Dermis microvascular lymphatic vessel endothelial cell (primary cell): Measurements from ENCODE around the gene KCNMB1. TPM values are rescaled to one million over a fixed set of nuclear protein-coding genes. Genes with fewer than 3 reads are reported as not detected.

Source experiments
- DNase-seq, 2 donors: peaks; one replicate each; pipeline versions ENCODE4 v3.0.0 to v3.0.0-alpha.2; 2010; ENCODE audit warnings: low read depth in 2 of 2
- total RNA-seq: library from RNA; depleted of rRNA; stranded (reverse); fragments of >200 nt; gene quantifications from 2 replicates; pipeline ENCODE4 v1.2.1, GENCODE V29; 2014

The KCNMB1 gene
- total RNA-seq, 1 donor from 2014 or later = under 0.01 TPM

DNA sequence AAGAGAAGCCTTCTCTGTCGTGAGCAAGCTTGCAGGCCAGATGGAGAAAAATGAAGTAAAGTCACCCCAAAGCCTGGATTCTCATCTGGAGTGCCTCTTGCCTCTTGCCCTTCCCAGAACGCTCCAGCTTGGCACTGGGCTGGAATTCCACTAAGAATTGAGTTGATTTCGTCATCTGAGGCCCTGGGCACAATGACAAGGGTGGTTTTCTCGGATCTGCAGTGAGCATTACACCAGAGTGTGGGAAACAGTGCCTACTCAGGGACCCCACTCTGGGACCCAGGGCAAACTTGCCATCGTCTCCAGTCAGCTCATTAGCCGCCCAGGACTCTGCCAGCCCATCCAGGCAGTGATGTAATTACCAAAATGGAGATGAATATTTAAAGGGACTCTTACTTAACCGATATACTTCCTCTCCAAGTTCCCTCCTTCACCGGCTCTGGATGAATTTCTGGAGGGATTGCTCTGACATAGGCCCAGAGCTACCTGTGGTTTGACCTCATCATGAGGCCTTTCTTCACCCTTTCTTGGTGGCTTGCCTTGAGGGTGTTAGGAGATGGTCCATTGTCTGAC, 46.9 kb downstream of the KCNMB1 start:
- DNase-seq = no peak

DNA sequence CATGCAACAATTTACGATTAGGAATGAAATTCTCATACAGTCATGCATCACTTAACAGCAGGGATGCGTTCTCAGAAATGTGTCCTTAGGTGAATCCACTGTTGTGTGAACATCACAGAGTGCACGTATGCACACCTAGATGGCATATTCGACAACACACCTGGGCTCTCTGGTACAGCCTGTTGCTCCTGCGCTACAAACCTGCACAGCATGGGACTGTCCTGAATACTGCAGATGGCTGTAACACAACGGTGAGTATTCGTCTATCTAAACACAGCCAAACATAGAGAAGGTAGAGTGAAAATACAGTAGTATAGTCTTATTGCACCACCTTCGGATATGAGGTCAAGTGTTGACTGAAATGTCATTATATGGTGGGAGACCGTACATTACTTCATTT, 47.6 kb downstream of the KCNMB1 start:
- no peak for DNase-seq

DNA sequence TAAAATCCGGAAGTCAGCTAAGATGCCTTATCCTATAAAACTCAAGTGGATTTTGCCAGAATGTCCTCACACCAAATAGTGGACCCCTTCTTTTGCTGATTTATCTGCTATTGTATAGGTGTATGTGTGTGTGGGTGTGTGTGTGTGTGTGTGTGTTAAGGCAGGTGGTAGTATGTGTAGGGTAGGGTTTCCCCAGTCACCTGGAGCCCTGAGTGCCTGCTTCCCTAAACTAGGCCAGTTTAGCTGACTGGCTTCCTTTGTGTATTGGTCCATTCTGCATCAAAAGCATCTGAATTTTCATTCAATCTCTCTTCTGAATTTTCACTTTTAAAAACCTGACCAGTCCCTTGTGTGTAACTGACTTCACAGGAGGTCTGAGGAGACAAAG, 49.4 kb downstream of the KCNMB1 start:
- no peak for DNase-seq

DNA sequence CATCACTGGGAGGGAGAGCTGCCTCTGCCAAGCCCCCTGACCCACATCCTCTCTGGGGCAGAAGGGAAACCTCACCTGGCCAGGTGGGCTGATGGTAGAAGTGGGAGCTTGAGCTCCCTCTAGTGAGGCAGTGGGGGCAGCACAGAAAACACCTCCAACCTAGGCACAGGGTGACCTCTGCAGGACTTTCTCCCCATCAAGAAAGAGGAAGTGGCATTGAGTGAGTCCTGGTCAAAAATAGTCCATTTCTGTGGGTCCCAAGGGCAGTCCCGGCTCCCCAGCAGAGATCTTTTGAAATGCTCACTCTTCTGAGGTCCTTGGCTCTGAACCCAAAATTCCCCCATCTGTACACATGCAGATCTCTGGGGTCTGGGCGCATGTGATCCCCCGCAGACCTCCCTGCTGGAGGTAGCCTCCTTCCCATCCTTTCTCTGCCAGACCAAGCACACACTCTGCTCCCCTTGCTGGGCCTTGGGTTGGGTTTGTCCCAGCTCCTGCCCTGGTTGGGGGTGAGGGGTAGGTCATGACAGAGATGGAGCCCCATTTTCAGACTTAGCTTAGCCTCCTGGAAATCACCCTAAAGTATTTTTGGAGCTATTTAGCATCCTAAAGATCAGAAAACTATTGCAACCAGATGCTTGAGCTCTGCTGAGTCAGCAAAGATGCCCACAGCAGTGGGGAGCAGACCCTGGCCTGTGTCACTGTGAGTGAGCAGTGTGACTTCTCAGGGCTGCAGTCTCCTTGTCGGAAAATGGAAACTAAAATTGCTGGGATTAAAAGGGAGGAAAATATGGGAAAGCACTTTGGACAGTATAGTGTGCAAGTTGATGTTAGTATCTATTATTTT, 50.0 kb downstream of the KCNMB1 start:
- DNase-seq = no peak

DNA sequence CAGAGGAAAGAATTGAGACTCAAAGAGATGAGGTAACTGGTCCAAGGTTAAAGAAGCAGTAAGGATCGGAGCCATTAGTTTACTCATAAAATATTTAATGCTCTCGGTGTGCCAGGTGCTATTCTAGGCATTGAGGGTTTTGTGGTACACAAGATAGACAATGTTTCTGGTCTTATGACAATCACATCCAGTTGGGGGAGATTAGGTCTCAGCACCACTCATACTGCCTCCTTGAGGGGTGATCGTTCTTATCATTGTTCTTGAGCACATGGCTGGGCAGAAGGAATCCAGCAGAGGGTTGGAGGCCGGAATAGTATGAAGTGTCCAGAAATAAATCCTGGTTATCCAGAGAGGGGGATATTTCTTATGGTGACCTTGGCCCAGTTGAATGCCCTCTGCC, 50.9 kb downstream of the KCNMB1 start:
- DNase-seq = no peak

DNA sequence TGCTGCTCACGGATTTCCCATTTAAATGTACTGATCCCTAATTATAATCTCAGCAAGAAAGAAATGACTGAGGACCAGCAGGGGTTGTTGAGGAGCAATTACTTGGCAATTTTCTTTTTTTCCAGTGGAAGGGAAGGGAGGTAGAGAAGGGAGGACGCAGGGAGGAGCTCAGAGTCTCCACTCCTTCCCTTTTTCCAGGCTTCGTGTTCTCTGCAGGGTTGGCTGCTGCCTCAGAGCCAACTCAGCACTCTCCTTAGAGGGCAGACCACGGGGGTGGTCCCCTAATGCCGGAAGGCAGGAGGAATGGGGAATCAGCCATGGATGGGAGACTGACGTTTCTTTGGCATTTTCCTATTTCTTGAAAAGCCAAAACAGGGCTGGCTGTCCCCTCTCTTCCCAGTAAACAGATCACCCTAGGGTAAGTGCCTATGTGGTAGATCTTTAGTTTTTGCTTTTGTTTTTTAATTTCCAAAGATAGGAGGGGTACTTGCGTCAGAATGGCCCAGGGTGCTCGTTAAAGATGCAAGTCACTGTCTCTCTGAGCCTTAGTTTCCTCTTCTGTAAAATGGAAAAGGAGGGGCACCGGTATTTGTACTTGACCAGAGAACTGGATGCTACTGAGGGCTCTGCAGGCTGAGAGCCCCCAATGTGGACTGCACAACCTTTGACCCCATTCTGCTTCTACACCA, 52.0 kb downstream of the KCNMB1 start:
- no peak for DNase-seq

DNA sequence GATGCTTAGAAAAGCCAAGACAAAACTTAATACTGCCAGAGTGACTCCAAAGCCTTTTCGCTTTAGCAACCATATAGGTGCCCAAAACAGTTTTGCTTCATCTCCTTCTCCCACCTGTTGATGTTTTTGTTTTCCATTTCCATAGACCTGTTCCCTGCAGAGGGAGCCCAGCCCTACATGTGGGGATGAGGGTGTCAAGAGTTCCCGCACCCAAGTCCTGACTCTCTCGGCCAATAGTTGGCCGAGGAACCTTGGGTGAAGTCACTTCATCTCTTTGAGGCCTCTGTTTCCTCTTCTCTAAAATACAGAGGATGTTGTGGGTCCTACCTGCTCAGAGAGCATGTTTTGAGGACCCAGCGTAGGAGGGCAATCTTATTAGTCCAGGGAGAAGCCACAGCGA, 53.1 kb downstream of the KCNMB1 start:
- DNase-seq = no peak

DNA sequence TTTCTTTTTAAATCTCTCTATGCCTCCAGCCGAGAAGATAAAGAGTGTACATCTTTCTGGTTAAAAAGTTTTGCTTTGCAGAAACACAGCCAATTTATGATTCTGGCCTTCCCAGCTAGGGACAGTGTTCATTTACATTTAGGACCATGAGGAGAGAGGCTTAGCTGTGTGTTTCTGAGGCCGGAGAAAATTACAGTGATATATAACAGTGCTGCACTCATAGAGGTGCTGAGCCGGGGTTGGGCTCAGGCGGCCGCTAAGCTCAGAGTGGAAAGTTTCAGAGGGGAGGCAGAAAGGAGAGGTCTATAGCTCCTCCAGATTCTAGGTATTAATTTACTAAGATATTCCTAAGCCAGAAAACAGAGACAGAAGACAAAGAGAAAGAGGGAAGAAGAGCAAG, 54.5 kb downstream of the KCNMB1 start:
- no peak for DNase-seq

DNA sequence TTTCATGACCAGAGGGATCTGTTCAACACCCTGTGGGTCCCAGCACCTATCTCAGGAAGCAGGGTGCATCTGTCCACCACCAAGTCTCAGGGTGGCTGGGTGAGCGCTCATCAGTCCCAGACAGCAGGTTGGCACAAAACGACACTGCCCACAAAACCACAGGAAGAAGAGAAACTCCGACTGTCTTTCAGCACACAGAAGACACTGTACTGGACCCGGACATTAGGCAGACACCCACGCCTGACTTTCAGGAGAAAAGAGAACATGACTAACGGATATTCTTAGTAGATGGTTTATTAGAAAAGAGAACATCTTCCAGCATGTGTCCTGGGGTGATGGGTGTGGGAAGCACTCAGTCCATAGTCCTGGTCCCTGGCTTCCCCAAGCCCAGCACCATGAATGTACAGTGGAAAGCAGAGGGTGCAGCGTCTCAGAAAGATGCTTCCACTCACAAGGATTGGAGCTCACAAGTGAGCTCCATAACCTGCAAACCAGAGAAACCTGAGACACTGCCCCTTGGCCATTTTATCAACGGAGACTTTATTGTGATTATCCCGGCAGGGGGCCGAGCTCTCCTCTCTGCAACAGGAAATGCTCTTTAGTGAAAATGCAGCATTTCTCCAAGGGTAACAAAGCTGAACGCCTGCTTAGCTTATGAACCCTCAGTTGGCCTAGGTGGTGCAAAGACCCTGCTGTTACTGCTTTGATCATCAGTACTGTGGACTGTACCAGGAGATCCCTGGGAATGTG, 55.8 kb downstream of the KCNMB1 start:
- DNase-seq = no peak

DNA sequence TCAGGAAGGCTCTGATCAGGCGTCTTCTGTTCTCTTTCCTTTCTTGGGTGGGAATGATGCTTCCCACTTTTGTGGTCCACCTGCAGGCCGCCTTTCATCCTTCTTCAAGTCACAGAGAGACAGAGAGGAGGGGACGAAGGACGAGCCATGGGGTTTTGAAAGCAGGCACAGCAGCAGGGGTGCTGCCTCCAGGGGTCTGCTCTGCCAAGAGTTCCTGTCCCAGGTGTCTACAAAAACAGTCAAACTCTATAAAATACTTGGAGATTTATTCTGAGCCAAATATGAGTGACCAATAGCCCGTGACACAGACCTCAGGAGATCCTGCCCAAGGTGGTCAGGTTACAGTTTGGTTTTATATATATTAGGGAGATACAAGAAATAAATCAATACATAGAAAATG, 57.1 kb downstream of the KCNMB1 start:
- no peak for DNase-seq

DNA sequence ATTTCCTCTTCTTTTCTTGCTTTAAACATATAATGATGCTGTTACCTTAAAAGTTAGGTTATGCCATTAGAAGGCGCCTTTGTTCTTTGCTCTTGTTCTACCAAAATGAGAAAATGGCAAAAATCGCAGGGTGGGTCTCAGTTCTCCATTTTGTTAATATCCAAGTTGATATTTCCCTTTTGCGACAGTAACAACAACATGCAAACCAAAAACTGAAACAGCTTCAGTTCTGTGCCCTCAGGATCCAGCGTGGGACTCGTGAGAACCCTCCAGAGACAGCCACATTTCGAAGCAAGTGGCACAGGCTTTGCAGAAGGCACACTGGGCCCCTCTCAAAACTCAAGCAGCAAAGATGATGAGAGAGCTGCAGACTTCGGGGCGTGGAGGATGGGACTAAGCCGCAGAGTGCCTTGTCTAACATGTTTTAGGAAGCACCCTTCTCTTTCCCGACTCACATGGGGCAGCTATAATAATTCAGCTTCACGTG, 58.6 kb downstream of the KCNMB1 start:
- DNase-seq = no peak

DNA sequence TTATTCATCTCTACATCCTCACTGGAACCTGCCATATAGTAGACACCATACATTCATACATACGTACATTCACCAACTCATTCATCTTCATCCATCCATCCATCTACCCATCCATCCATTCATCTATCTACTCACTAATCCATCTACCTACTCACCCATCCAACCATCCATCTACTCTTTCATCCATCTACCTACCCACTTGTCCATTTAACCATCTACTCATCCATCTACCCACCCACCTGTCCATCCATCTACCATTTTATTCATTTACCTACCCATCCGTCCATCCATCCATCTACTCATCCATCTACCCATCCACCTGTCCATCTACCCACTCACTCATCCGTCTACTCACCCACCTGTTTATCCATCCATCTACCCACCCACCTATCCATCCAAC, 59.6 kb downstream of the KCNMB1 start:
- no peak for DNase-seq

DNA sequence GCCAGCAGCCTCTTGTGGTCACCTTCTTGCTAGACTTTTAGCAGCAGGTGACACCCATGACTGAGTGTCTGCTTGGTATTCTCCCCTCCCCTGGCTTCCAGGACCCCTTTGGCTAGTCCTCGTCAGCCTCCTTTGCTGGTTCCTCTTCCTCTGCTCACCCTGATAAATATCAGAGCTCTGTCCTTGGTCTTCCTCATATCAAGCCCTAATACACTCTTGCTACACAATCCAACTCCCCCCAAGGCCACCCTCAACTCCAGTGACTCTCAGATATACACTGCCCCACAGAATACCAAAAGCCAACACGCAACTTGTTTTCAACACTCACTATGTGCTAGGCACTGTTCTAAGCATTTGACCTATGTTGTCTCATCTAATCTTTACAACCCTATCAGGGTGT, 61.3 kb downstream of the KCNMB1 start:
- no peak for DNase-seq

DNA sequence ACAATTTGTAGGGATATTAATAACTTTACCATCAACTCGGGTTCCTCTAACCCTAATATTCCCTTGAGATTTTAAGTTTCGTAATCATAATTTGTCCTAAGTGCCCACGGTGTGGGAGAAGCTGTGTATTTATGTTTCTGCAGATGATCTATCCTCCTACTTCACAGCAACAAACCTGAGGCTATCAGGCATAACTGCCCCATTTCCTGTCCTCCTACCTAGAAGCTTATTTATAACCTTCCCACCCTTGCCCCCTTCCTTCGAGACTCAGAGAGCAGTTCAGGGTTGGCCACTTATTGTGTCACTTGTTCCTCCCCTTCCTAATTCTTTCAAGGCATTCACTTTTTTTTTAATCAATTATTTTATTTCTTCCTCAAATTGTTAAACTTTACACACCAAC, 62.0 kb downstream of the KCNMB1 start:
- no peak for DNase-seq

Other genes with a start within 250 kb of the KCNMB1 start
- gene C5orf58, start 156.4 kb downstream of the KCNMB1 start, total RNA-seq = not detected in 2 replicates
- 0.13 and 0.26 TPM in 2 replicates for gene LCP2, start 91.6 kb downstream of the KCNMB1 start, total RNA-seq
- 33.6 and 102 TPM in 2 replicates for gene KCNIP1, start 114.7 kb upstream of the KCNMB1 start, total RNA-seq